ENCODE results near the gene PKP1. TPM values are rescaled to one million over a fixed set of nuclear protein-coding genes. Genes with fewer than 3 reads are reported as not detected.

Gene PKP1
- total and polyA plus RNA-seq, 2 donors from 2014 or later: 0.47 to 0.63 TPM

GRCh38 chr1:201305815-201306214 lies 22.5 kb downstream of the PKP1 start:
- no peaks in the 10 kb centered on the region for H3K9me3 ChIP-seq (ENCODE audit: control insufficient read depth in 2 of 3, insufficient read depth in 1 of 3, low read length in 3 of 3)
- intact Hi-C loops (cut with DNase I): no loop called here
- FAIRE-seq (no peak), DNase-seq (no peak)
- H3K4me3 ChIP-seq (ENCODE audit: low read length in 3 of 3): no peak overlapping the region
- no peaks in the 10 kb centered on the region for H3K4me1 ChIP-seq (ENCODE audit: control insufficient read depth in 2 of 3, insufficient read depth in 2 of 3, low read depth in 1 of 3, low read length in 3 of 3)
- no peak overlapping the region for H3K27ac ChIP-seq (ENCODE audit: low read depth in 2 of 2, low read length in 2 of 2)
- no peak for TF ChIP-seq CTCF (IDR thresholded peaks at IDR 0.05; ENCODE audit: borderline replicate concordance, extremely low read depth, insufficient read depth)
- H3K36me3 ChIP-seq (ENCODE audit: control insufficient read depth in 2 of 3, insufficient read depth in 3 of 3, low read length in 3 of 3): no peaks in the 10 kb centered on the region
- H3K27me3 ChIP-seq (ENCODE audit: control insufficient read depth, insufficient read depth, low read length): no peaks in the 10 kb centered on the region
- no peak overlapping the region for H3K9ac ChIP-seq (ENCODE audit: low read length in 3 of 3)

GRCh38 chr1:201307231-201307630 lies 23.9 kb downstream of the PKP1 start:
- intact Hi-C loops (cut with DNase I): no loop called here
- no peak overlapping the region for H3K27ac ChIP-seq (ENCODE audit: low read depth in 2 of 2, low read length in 2 of 2)
- H3K4me1 ChIP-seq (ENCODE audit: control insufficient read depth in 2 of 3, insufficient read depth in 2 of 3, low read depth in 1 of 3, low read length in 3 of 3): no peaks in the 10 kb centered on the region
- H3K4me3 ChIP-seq (ENCODE audit: low read length in 3 of 3): no peak overlapping the region
- no peak for DNase-seq
- no peak overlapping the region for H3K9ac ChIP-seq (ENCODE audit: low read length in 3 of 3)
- H3K27me3 ChIP-seq (ENCODE audit: control insufficient read depth, insufficient read depth, low read length): no peaks in the 10 kb centered on the region
- no peak for FAIRE-seq
- H3K36me3 ChIP-seq (ENCODE audit: control insufficient read depth in 2 of 3, insufficient read depth in 3 of 3, low read length in 3 of 3): no peaks in the 10 kb centered on the region
- H3K9me3 ChIP-seq (ENCODE audit: control insufficient read depth in 2 of 3, insufficient read depth in 1 of 3, low read length in 3 of 3): no peaks in the 10 kb centered on the region
- TF ChIP-seq CTCF (IDR thresholded peaks at IDR 0.05; ENCODE audit: borderline replicate concordance, extremely low read depth, insufficient read depth): no peak

GRCh38 chr1:201307760-201308499 lies 24.6 kb downstream of the PKP1 start:
- H3K27ac ChIP-seq (ENCODE audit: low read depth in 2 of 2, low read length in 2 of 2): no peak overlapping the region
- no peaks in the 10 kb centered on the region for H3K4me1 ChIP-seq (ENCODE audit: control insufficient read depth in 2 of 3, insufficient read depth in 2 of 3, low read depth in 1 of 3, low read length in 3 of 3)
- no peaks in the 10 kb centered on the region for H3K9me3 ChIP-seq (ENCODE audit: control insufficient read depth in 2 of 3, insufficient read depth in 1 of 3, low read length in 3 of 3)
- no peak for TF ChIP-seq CTCF (IDR thresholded peaks at IDR 0.05; ENCODE audit: borderline replicate concordance, extremely low read depth, insufficient read depth)
- DNase-seq (no peak), FAIRE-seq (no peak)
- H3K27me3 ChIP-seq (ENCODE audit: control insufficient read depth, insufficient read depth, low read length): no peaks in the 10 kb centered on the region
- H3K36me3 ChIP-seq (ENCODE audit: control insufficient read depth in 2 of 3, insufficient read depth in 3 of 3, low read length in 3 of 3): no peaks in the 10 kb centered on the region
- no peak overlapping the region for H3K9ac ChIP-seq (ENCODE audit: low read length in 3 of 3)
- intact Hi-C loops (cut with DNase I): no loop called here
- H3K4me3 ChIP-seq (ENCODE audit: low read length in 3 of 3): no peak overlapping the region

Measured in kidney (tissue), 14 donors.